ENCODE results near the gene IGLON5. TPM values are rescaled to one million over a fixed set of nuclear protein-coding genes. Genes with fewer than 3 reads are reported as not detected.
A peak's percentile ranks its signal among the peaks of the same experiment; 100 is the strongest.

IGLON5 gene
- total RNA-seq, 2 experiments from 2014 or later, result 0.18 to 0.23 TPM

DNA sequence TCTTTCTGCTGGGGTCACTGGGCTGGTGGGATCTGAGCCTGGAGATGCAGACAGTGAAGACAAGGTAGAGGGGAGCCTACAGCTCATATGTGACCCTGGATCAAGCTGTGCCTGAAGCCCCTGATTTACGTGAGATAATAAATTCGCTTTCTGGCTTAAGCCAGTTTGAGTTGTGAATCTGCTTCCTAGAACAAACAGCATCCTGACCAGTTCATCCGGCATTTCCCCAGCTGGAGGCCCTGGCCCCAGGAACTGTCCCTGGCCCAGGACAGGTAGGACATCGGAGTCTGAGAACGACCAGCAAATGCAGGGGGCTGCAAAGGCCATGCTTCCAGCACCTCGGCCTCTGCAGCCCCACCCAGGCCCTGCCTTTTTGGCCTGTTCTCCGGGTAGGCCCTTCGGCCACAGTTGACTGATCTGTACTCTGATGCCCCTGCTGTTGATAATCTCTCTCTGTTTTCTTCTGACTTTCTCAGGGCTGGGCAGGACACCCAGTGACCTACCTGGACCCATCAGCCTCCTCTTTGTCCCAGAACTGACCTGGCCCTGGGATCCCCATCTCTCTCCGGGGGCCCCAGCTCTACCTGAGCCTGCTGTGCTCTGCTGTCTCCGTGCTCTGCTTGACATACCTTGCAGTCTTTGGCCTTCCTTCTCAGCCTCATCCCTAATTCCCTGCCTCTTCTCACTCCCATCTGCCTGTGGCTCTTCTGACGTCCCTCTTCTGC lies 40.0 kb downstream of the IGLON5 start:
- H3K4me3 Mint-ChIP-seq, result no peak overlapping the region
- H3K36me3 Mint-ChIP-seq, result peaks cover 26% of the 10 kb centered on the region
- CTCF ChIA-PET, result interaction anchor here (0.8 kb wide), 1 partner anchor 18 kb away, joined by 3 read pairs; no protein-coding TSS in a partner anchor
- no peaks in the 10 kb centered on the region for H3K27me3 Mint-ChIP-seq
- DNase-seq (no peak), ATAC-seq (no peak)
- H3K4me1 Mint-ChIP-seq, result peaks cover 11% of the 10 kb centered on the region
- H3K27ac Mint-ChIP-seq, result no peak overlapping the region
- no peaks in the 10 kb centered on the region for H3K9me3 Mint-ChIP-seq (ENCODE audit: low read depth)

DNA sequence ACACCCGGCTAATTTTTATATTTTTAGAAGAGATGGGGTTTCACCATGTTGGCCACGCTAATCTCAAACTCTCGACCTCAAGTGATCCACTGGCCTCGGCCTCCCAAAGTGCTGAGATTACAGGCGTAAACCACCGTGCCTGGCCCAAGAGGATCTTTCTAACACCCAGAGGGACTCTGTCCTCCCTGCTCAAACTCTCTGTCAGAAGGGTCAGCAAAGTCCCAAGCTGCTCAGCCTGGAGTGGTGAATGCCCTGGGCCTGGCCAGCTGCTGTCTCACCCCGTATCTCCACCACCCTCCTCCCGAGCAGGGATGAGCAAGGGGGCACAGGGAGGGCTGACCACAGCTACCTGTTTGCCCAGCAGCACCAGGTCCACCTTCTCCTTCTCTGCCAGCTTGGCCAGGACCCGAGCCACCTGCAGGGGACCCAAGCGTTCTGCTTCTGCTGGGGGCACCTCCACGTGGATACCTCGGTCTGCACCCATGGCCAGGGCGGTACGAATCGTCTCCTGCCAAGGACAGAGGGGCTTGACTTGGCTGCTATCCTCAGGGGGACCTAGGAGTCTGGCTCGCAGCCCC lies 41.4 kb downstream of the IGLON5 start:
- H3K36me3 Mint-ChIP-seq, result peaks cover 29% of the 10 kb centered on the region
- H3K4me3 Mint-ChIP-seq, result no peak overlapping the region
- DNase-seq, result no peak
- H3K27me3 Mint-ChIP-seq, result no peaks in the 10 kb centered on the region
- H3K4me1 Mint-ChIP-seq, result peaks cover 13% of the 10 kb centered on the region
- no peak for ATAC-seq
- CTCF ChIA-PET, result no interaction called here
- H3K9me3 Mint-ChIP-seq (ENCODE audit: low read depth), result no peaks in the 10 kb centered on the region
- H3K27ac Mint-ChIP-seq, result no peak overlapping the region

DNA sequence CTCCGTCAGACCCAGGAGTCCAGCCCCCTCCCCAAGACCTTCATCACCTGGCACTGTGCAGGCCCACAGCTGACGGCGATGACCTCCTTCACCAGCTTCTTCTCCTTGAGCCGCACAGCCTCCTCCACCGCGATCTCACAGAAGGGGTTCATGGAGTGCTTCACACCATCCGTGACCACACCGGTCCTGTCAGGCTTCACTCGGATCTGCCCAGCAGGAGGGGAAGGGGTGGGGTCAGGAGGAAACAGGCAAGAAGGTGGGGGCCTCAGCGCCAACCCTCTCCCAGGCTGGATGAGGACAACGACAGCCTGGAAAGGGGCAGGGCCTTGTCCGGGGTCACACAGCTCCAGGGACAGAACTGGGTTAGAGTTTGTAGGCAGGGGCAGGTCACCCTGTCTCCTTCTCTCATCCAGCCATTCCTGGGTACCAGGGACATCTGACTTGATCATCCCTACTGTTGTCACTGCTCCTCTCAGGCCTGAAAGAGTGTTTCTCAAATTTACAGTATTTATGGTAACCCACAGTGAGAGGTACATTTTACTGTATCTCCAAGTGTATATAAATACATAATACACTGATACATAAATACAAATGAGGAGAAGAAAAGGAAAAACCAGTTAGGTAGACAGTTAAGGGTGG lies 42.8 kb downstream of the IGLON5 start:
- H3K4me3 Mint-ChIP-seq, result no peak overlapping the region
- H3K27me3 Mint-ChIP-seq, result no peaks in the 10 kb centered on the region
- ATAC-seq (peak; percentile 14), DNase-seq (no peak)
- H3K9me3 Mint-ChIP-seq (ENCODE audit: low read depth), result no peaks in the 10 kb centered on the region
- H3K4me1 Mint-ChIP-seq, result peaks cover 15% of the 10 kb centered on the region
- CTCF ChIA-PET, result interaction anchor here (0.7 to 1.1 kb wide), 4 partner anchors 11 to 67 kb away, joined by 3 to 5 read pairs (median 3); partner anchors contain the start of gene ETFB
- H3K36me3 Mint-ChIP-seq, result peaks cover 29% of the 10 kb centered on the region
- H3K27ac Mint-ChIP-seq, result peak overlapping the region; percentile 70

DNA sequence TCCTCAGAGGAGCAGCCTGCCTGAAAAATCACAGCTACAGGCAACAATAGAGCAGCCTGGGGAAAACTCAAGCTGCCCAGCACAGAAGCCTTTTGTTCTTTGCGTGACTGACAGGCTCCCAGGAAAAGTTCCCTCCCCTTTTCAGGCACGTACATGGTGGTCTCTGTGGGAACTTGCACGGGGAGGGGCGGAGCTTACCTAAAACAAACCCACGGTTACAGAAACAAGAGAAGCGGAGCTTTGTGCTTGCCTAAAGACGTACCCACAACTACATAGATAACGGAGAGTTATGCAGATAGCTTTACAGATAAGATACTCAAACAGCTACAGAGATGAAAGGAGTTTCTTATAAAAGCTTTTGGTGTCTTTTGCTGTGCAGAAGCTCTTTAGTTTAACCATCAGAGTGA lies 43.3 kb downstream of the IGLON5 start:
- CTCF ChIA-PET, result interaction anchor here (0.7 to 1.1 kb wide), 4 partner anchors 11 to 67 kb away, joined by 3 to 5 read pairs (median 3); partner anchors contain the start of gene ETFB
- DNase-seq (peak; percentile 61), ATAC-seq (peak; percentile 70)
- no peaks in the 10 kb centered on the region for H3K9me3 Mint-ChIP-seq (ENCODE audit: low read depth)
- H3K27me3 Mint-ChIP-seq, result no peaks in the 10 kb centered on the region
- peaks cover 31% of the 10 kb centered on the region for H3K36me3 Mint-ChIP-seq
- peaks cover 19% of the 10 kb centered on the region for H3K4me1 Mint-ChIP-seq
- H3K27ac Mint-ChIP-seq, result peak overlapping the region; percentile 70
- no peak overlapping the region for H3K4me3 Mint-ChIP-seq

DNA sequence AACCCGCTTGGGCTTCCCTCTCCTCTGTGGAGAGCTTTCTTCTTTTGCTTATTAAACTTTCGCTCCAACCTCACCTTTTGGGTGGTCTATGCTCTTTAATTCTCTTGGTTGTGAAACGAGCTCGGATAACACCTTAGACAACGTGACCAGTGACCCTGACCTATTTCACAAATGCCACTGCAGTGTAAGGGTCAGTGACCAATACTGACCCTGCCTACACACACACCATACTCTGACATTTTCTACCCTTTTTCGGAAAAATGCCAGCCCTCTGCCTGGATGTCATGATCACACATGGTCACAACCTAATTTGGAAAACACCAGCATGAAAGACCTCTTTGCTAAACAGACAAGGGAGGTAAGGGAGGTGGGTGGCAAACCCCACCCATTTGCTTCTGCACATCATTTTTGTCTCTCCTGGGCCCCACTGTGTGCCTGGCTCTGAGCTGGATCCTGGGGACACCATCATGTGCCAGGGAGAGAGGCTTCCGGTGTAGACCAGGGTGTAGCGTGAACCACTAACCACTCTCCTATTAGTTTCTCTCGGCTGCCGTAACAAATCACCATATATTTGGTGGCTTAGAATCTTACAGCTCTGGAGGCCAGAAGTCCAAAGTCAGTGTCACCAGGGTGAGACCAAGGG lies 44.8 kb downstream of the IGLON5 start:
- ATAC-seq (no peak), DNase-seq (no peak)
- peaks cover 22% of the 10 kb centered on the region for H3K36me3 Mint-ChIP-seq
- CTCF ChIA-PET, result interaction anchor here (1.1 to 1.2 kb wide), 2 partner anchors 9 to 61 kb away, joined by 3 to 5 read pairs; partner anchors contain the start of gene SIGLEC10
- no peak overlapping the region for H3K27ac Mint-ChIP-seq
- H3K9me3 Mint-ChIP-seq (ENCODE audit: low read depth), result no peaks in the 10 kb centered on the region
- no peaks in the 10 kb centered on the region for H3K27me3 Mint-ChIP-seq
- peaks cover 27% of the 10 kb centered on the region for H3K4me1 Mint-ChIP-seq
- no peak overlapping the region for H3K4me3 Mint-ChIP-seq

DNA sequence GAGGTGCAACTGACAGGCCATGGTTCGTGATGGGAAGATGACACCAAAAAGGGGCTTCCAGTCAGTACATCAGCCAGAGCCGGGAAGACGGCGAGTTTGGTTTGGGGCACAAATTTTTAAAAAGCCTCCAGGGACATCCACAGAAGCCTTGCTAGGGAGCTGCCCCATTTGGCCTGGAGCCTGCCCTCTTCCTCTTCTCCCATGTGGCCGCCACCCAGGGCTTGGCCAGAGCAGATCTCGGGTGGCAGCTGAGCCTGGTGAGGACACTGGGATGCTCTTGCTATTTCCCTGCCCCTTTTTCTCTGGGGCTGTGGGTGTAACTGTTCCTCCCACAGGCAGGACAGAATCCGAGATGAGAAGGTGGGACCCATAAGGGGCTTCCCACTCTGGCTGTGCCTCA lies 46.5 kb downstream of the IGLON5 start:
- DNase-seq (no peak), ATAC-seq (no peak)
- CTCF ChIA-PET, result interaction anchor here (0.6 to 1.5 kb wide), 3 partner anchors 10 to 56 kb away, joined by 3 to 4 read pairs (median 4); no protein-coding TSS in a partner anchor
- Mint-ChIP-seq H3K27me3 (no peaks in the 10 kb centered on the region), H3K27ac (no peak overlapping the region), H3K4me3 (no peak overlapping the region), H3K36me3 (peaks cover 17% of the 10 kb centered on the region), H3K4me1 (peaks cover 39% of the 10 kb centered on the region), H3K9me3 (ENCODE audit: low read depth) (no peaks in the 10 kb centered on the region)

DNA sequence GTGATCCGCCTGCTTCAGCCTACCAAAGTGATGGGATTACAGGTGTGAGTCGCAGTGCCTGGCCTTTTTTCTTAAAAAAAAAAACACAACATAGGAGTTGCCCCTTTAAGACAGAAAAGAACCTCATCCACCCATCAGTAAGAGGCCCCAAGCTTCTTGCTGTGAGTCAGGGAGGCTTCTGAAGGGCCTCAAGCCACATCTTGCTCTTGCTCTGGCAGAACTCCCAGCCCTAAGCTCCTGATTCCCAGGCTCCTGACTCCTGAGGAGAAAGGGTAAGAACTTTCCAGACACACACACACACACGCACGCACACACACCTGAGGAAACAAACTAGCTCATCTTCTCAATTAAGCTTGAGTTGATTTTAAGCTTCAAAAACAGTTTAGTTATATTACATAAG lies 47.9 kb downstream of the IGLON5 start:
- CTCF ChIA-PET, result interaction anchor here (0.7 to 1.6 kb wide), 5 partner anchors 9 to 156 kb away, joined by 3 to 4 read pairs (median 3); partner anchors contain the start of gene CLDND2
- H3K9me3 Mint-ChIP-seq (ENCODE audit: low read depth), result no peaks in the 10 kb centered on the region
- ATAC-seq (no peak), DNase-seq (no peak)
- H3K4me3 Mint-ChIP-seq, result no peak overlapping the region
- H3K27ac Mint-ChIP-seq, result no peak overlapping the region
- H3K36me3 Mint-ChIP-seq, result peaks cover 18% of the 10 kb centered on the region
- no peaks in the 10 kb centered on the region for H3K27me3 Mint-ChIP-seq
- peaks cover 51% of the 10 kb centered on the region for H3K4me1 Mint-ChIP-seq

DNA sequence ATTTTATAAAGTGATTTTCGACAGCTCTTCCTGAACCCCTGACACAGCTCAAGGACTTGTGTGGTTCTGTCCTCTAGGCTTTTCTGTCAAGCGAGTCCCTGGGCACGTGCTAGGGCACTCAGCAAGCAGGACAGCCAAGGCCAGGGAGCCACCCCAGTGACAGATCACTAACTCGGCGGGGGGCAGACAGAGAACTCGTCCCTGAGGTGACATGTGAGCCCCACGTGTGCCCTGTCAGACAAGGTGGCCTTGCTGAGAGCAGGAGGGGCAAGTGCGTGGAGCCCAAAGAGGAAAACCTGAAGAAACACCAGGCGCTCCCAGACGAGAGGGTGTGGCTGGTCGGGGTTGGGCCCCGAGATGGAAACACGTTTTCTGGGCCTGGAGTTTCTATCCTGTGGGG lies 49.8 kb downstream of the IGLON5 start:
- Mint-ChIP-seq H3K9me3 (ENCODE audit: low read depth) (no peaks in the 10 kb centered on the region), H3K27me3 (no peaks in the 10 kb centered on the region), H3K4me1 (peaks cover 54% of the 10 kb centered on the region), H3K4me3 (no peak overlapping the region), H3K27ac (no peak overlapping the region), H3K36me3 (peaks cover 15% of the 10 kb centered on the region)
- DNase-seq (no peak), ATAC-seq (no peak)
- CTCF ChIA-PET, result interaction anchor here (0.7 to 2.7 kb wide), 5 partner anchors 33 to 201 kb away, joined by 3 to 7 read pairs (median 3); no protein-coding TSS in a partner anchor

DNA sequence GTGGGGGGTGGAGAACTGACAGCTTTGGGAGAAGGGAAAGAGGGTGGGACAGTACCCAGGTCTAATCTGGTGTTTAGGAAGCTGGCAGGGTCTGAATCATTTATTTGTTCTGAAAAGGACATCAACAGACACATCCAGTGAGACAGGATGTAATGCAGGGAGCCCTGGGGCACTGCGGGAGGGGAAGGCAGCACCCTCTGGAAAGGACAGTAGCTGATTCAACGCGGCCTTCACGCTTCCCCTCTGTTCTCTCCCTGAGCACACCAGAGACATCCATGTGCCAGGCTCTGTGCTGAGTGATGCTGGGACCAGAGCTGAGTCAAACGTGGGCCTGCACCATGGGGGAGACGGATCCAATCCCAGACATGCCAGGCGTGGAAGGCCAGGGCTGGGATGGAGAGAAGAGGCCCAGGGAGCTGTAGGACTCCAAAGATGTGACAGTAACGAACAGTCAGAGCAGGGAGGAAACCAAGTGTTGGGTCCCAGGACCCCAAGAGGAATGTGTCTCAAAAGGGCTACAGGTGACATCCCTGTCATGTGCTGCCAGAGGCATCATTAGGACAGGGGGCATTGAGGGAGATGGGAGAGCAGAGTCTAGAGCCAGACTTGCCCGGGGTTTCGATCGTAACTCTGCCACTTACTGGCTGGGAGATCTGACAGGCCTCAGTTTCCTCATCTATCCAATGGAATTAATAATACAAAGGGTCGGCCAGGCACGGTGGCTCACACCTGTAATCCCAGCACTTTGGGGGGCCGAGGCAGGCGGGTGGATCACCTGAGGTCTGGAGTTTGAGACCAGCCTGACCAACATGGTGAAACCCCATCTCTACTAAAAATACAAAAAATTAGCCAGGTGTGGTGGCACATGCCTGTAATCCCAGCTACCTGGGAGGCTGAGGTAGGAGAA lies 53.0 kb downstream of the IGLON5 start:
- peaks cover 11% of the 10 kb centered on the region for H3K36me3 Mint-ChIP-seq
- peak overlapping the region; percentile 38 for H3K4me3 Mint-ChIP-seq
- DNase-seq (no peak), ATAC-seq (no peak)
- H3K9me3 Mint-ChIP-seq (ENCODE audit: low read depth), result no peaks in the 10 kb centered on the region
- H3K4me1 Mint-ChIP-seq, result peaks cover 58% of the 10 kb centered on the region
- peak overlapping the region; percentile 41 for H3K27ac Mint-ChIP-seq
- CTCF ChIA-PET, result interaction anchor here (0.8 to 1.9 kb wide), 2 partner anchors 25 to 60 kb away, joined by 3 to 14 read pairs; no protein-coding TSS in a partner anchor
- no peaks in the 10 kb centered on the region for H3K27me3 Mint-ChIP-seq

DNA sequence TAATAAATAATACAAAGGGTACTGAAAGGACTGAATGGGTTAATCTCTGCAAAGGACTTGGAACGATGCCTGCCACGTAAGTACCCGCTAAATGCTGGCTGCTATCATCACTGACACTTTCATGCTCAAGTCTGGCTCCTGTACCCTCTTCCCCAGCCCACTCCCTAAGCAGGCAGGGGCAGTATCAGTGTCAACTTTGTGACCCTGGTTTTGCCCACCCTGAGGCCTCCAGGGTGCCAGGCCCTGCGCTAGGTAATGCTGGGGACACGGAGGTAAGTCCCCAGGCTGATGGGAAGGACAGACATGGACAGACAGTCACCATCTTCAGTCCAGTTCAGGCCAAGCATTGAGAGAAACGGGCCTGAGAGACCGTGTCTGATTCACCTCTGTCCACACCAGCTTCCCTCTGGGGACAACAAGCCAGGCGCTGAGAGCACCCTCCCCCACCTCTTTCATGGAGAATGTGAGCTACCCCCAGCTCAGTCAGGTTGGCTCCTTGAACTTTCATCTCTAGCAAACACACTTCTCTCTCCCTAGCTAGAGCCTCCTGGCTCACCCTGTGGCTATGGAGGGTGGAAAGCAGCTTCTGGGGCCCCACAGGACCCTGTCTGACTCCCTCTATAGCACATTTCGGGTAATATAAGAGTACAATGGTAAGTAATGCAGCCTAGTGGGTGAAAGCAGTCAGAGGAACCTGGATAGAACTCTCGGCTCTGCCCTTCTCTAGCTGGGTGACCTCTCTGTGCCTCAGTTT lies 53.9 kb downstream of the IGLON5 start:
- H3K4me3 Mint-ChIP-seq, result peak overlapping the region; percentile 97
- CTCF ChIA-PET, result interaction anchor here (0.7 to 1.9 kb wide), 8 partner anchors 9 to 76 kb away, joined by 3 to 14 read pairs (median 4); no protein-coding TSS in a partner anchor
- peaks cover 14% of the 10 kb centered on the region for H3K36me3 Mint-ChIP-seq
- ATAC-seq, result no peak
- peaks cover 58% of the 10 kb centered on the region for H3K4me1 Mint-ChIP-seq
- no peaks in the 10 kb centered on the region for H3K9me3 Mint-ChIP-seq (ENCODE audit: low read depth)
- H3K27me3 Mint-ChIP-seq, result no peaks in the 10 kb centered on the region
- peak overlapping the region; percentile 98 for H3K27ac Mint-ChIP-seq
- DNase-seq, result peak; percentile 51

DNA sequence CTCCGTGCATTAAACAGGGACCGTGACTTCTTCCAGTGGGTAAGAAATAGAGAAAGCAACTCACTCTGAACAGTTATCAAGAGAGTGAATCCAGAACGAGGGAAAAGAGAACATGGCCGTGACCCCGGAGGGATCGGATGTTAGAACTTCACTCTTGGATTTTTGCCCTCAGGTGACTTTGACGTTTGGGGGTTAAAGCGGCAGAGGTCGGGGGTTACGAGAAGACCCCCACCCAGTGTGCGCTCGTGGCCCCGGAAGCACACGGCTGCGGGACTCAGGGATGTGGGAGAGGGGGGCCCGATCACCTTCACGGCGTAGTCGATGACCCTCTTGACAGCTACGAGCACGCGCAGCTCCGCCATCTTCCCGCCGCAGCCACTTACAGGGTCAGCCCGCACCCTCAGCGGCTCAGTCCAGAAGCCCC lies 54.5 kb downstream of the IGLON5 start, which contains the start of gene ETFB:
Gene ETFB, minus strand, starts transcription at position 424 of the 424 bp plus-strand sequence. Its CDS starts 62 bp downstream, at position 362.
- CTCF ChIA-PET, result interaction anchor here (0.7 to 1.9 kb wide), 8 partner anchors 9 to 76 kb away, joined by 3 to 14 read pairs (median 4); no protein-coding TSS in a partner anchor
- Mint-ChIP-seq H3K27me3 (no peaks in the 10 kb centered on the region), H3K9me3 (ENCODE audit: low read depth) (no peaks in the 10 kb centered on the region), H3K4me3 (peak within 1 kb of the TSS; percentile 97), H3K27ac (peak within 1 kb of the TSS; percentile 98), H3K36me3 (peaks cover 20% of the 10 kb centered on the region), H3K4me1 (peaks cover 54% of the 10 kb centered on the region)
- DNase-seq, result no peak
- ATAC-seq, result no peak
